Nephron (organoid): ENCODE results near the gene PRKN.

Experiments
- H3K27ac Mint-ChIP-seq, 3 experiments: 2 replicates each; pipeline ENCODE4 v1.8.0; 2020; ENCODE audit warnings: mixed read lengths in 3 of 3, mild to moderate bottlenecking in 2 of 3, moderate library complexity in 1 of 3
- H3K27me3 Mint-ChIP-seq: 2 replicates; pipeline ENCODE4 v1.8.0; 2021; ENCODE audit warnings: low read depth, mild to moderate bottlenecking, moderate library complexity, mixed read lengths
- H3K36me3 Mint-ChIP-seq: 2 replicates; pipeline ENCODE4 v1.8.0; 2020; ENCODE audit warnings: low read depth, mixed read lengths
- H3K4me1 Mint-ChIP-seq: 2 replicates; pipeline ENCODE4 v1.8.0; 2020; ENCODE audit warnings: mixed read lengths
- H3K4me3 Mint-ChIP-seq, 3 experiments: 2 replicates each; pipeline ENCODE4 v1.8.0; 2020; ENCODE audit warnings: mild to moderate bottlenecking in 3 of 3, mixed read lengths in 3 of 3, moderate library complexity in 2 of 3
- H3K9me3 Mint-ChIP-seq: 2 replicates; pipeline ENCODE4 v1.8.0; 2020; ENCODE audit warnings: mixed read lengths
- TF ChIP-seq, protein P1 (sequence below), 3 experiments: fragments of 200-600 bp; sonication (generic); IDR thresholded peaks; one replicate each; pipeline ENCODE4 v1.5.0; 2021; ENCODE audit warnings: antibody characterized with exemption in 3 of 3; ENCODE audit not compliant: unreplicated experiment in 3 of 3

Gene PRKN

DNA sequence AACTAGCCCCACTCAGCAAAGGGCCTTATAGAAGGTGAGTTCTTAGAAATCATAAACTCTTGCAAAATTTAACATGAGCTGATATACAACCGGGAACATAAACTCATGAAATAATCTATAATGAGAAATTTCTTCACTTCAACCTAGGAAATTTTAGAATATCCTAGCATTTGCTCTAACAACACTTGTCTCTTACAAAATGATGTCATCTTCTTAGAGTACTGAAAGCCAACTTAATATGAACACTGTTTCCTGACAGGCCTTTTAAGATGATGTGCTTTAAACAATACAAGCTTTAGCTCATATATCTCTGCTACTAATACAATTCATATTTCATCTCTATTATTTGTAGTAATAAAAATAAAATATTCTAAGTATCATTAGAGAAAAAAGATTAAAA lies 1.1 kb upstream of the PRKN start:
- no peaks in the 10 kb centered on the region for H3K9me3 Mint-ChIP-seq
- peaks cover 4% of the 10 kb centered on the region for H3K27me3 Mint-ChIP-seq
- TF ChIP-seq, protein P1, sequence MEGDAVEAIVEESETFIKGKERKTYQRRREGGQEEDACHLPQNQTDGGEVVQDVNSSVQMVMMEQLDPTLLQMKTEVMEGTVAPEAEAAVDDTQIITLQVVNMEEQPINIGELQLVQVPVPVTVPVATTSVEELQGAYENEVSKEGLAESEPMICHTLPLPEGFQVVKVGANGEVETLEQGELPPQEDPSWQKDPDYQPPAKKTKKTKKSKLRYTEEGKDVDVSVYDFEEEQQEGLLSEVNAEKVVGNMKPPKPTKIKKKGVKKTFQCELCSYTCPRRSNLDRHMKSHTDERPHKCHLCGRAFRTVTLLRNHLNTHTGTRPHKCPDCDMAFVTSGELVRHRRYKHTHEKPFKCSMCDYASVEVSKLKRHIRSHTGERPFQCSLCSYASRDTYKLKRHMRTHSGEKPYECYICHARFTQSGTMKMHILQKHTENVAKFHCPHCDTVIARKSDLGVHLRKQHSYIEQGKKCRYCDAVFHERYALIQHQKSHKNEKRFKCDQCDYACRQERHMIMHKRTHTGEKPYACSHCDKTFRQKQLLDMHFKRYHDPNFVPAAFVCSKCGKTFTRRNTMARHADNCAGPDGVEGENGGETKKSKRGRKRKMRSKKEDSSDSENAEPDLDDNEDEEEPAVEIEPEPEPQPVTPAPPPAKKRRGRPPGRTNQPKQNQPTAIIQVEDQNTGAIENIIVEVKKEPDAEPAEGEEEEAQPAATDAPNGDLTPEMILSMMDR (IDR thresholded peaks at IDR 0.05; ENCODE audit: unreplicated experiment in 3 of 3) = no peak
- H3K27ac Mint-ChIP-seq = peak overlapping the region; percentile 91 to 93 (median 93)
- H3K4me1 Mint-ChIP-seq = peaks cover 7% of the 10 kb centered on the region
- H3K4me3 Mint-ChIP-seq = peak overlapping the region; percentile 88 to 92 (median 88)
- H3K36me3 Mint-ChIP-seq = no peaks in the 10 kb centered on the region

DNA sequence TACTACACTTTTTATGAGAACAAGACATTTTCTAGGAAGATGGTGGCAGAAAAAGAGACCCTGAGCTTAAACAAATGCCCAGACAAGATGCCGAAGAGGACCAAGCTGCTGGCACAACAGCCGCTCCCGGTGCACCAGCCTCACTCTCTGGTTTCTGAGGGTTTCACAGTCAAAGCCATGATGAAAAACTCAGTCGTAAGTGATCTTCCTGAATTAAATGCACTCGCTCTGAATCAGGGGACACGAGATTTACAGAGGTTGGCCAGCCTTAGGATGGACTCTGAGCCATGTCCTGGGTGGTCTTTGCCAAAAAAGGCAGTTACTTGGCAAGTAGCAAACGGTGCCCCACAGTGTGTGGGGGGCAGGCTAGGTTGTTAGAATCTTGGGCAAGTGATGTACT lies 631 bp upstream of the PRKN start:
- peak overlapping the region; percentile 88 to 92 (median 88) for H3K4me3 Mint-ChIP-seq
- H3K4me1 Mint-ChIP-seq = peaks cover 7% of the 10 kb centered on the region
- H3K9me3 Mint-ChIP-seq = no peaks in the 10 kb centered on the region
- TF ChIP-seq, protein P1 (IDR thresholded peaks at IDR 0.05; ENCODE audit: unreplicated experiment in 3 of 3) = no peak
- H3K27ac Mint-ChIP-seq = peak overlapping the region; percentile 91 to 93 (median 93)
- H3K27me3 Mint-ChIP-seq = peaks cover 4% of the 10 kb centered on the region
- no peaks in the 10 kb centered on the region for H3K36me3 Mint-ChIP-seq

DNA sequence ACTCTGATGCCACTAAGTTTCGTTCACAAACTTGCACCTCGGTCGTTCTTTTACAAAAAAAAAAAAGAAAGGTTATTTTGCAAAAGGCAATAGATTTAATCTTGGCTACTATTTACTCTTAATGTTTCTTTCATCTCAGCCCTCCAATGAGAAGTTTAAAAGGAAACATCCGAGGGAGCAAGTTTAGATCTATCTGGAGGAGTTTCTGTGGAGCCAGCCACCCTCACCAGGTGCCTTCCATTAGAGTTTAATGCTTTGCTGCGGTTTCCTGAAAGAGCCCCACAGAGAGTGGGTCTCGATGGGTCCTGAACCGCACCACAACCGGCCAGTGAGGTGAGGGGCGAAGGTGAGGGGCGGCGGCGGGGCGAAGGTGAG lies 632 bp downstream of the PRKN start:
- peaks cover 7% of the 10 kb centered on the region for H3K4me1 Mint-ChIP-seq
- H3K27ac Mint-ChIP-seq = peak overlapping the region; percentile 89 to 98 (median 97)

DNA sequence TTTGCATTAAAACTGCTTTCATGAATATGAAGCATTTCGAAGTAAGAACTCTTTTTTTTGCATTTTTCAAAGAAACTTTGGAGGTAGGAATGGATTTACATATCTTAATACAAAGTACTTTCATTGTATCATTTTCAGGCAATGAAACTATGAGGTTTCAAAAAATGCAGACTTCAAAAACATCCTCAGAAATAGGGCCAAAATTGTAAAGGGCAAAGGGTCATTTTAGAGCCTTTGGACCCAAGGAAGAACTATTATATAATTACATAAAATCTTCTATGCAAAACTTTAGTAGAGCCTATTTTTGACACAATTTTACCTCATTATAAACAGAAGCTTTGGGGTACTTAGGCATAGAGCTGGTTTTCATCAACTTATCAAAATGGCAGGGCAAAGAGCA lies 4.9 kb downstream of the PRKN start:
- no peak overlapping the region for H3K4me3 Mint-ChIP-seq
- H3K27ac Mint-ChIP-seq = no peak overlapping the region
- no peaks in the 10 kb centered on the region for H3K36me3 Mint-ChIP-seq
- H3K27me3 Mint-ChIP-seq = peaks cover 4% of the 10 kb centered on the region
- H3K9me3 Mint-ChIP-seq = peaks cover 3% of the 10 kb centered on the region
- TF ChIP-seq, protein P1 (IDR thresholded peaks at IDR 0.05; ENCODE audit: unreplicated experiment in 3 of 3) = no peak
- H3K4me1 Mint-ChIP-seq = peaks cover 26% of the 10 kb centered on the region

More for the DNA sequence above, 632 bp downstream of the PRKN start:
- TF ChIP-seq, protein P1 (IDR thresholded peaks at IDR 0.05; ENCODE audit: unreplicated experiment in 3 of 3) = no peak
- H3K27me3 Mint-ChIP-seq = peaks cover 4% of the 10 kb centered on the region
- no peaks in the 10 kb centered on the region for H3K36me3 Mint-ChIP-seq
- H3K4me3 Mint-ChIP-seq = peak overlapping the region; percentile 92 to 99 (median 94)
- no peaks in the 10 kb centered on the region for H3K9me3 Mint-ChIP-seq

DNA sequence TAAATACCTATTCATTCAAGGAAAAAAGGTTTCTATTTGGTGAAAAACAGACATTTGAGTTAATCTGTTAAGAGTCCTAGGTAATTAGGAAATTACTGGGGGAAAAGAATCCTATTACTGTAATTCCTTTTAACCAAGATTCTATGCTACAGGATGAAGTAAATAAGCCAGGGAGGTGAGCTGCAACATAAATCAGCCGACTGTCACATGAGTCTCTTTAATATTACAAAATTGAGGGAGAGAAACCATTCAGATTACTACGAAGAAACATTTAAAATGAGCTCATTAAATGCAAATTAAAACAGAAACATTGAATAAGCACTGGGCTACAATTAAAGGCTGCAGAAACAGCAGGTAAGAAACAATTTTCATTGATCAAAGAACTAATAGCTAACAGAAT lies 5.3 kb downstream of the PRKN start:
- H3K9me3 Mint-ChIP-seq = peaks cover 3% of the 10 kb centered on the region
- H3K4me1 Mint-ChIP-seq = peaks cover 26% of the 10 kb centered on the region
- peaks cover 4% of the 10 kb centered on the region for H3K27me3 Mint-ChIP-seq
- H3K27ac Mint-ChIP-seq = no peak overlapping the region
- H3K4me3 Mint-ChIP-seq = no peak overlapping the region
- TF ChIP-seq, protein P1 (IDR thresholded peaks at IDR 0.05; ENCODE audit: unreplicated experiment in 3 of 3) = no peak
- no peaks in the 10 kb centered on the region for H3K36me3 Mint-ChIP-seq

DNA sequence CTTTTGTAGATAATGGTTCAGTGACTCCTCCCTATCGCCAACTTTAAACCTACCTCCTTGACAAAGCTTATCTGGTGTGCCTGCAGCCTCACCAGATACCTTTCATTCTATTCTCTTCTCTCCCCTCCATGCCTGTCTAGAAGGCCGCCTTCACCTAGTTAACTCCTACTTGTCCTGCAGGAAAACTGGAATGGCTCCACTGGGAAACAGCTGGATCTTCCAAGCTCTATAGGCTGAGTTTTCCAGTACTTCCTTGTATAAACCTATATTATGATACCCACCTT lies 6.2 kb downstream of the PRKN start:
- peaks cover 20% of the 10 kb centered on the region for H3K4me1 Mint-ChIP-seq
- TF ChIP-seq, protein P1 (IDR thresholded peaks at IDR 0.05; ENCODE audit: unreplicated experiment in 3 of 3) = no peak
- H3K4me3 Mint-ChIP-seq = no peak overlapping the region
- H3K36me3 Mint-ChIP-seq = peaks cover 6% of the 10 kb centered on the region
- H3K27me3 Mint-ChIP-seq = peaks cover 4% of the 10 kb centered on the region
- H3K27ac Mint-ChIP-seq = no peak overlapping the region
- H3K9me3 Mint-ChIP-seq = peaks cover 3% of the 10 kb centered on the region
